Right lobe of liver (tissue), 6 donors: Measurements from ENCODE around the gene KDM3A. TPM values are rescaled to one million over a fixed set of nuclear protein-coding genes. Genes with fewer than 3 reads are reported as not detected.

Source experiments
- ATAC-seq, 4 donors: fragments of 200-7000 bp; cut with Tn5 transposase; one replicate each; pipeline ENCODE4 v1.9.1; 2020; ENCODE audit warnings: mild to moderate bottlenecking in 4 of 4, moderate library complexity in 4 of 4
- DNase-seq, 3 donors: peaks; one replicate each; pipeline ENCODE4 v3.0.0-alpha.2; 2020
- H3K27ac ChIP-seq, 3 donors: fragments of 200-600 bp; one replicate each; pipeline ENCODE4 v1.8.0; 2022
- H3K27me3 ChIP-seq, 2 donors: fragments of 200-600 bp; one replicate each; pipeline ENCODE4 v1.8.0; 2022
- H3K36me3 ChIP-seq, 4 donors: fragments of 200-600 bp; sonication (generic) in 1 of 4; one replicate each; pipeline versions ENCODE4 v1.5.1 to v1.8.0; 2017 to 2022; ENCODE audit warnings: control low read depth in 1 of 4
- H3K4me1 ChIP-seq, 4 donors: fragments of 200-600 bp; sonication (generic) in 1 of 4; one replicate each; pipeline versions ENCODE4 v1.5.1 to v1.8.0; 2017 to 2022; ENCODE audit warnings: control low read depth in 1 of 4
- H3K4me3 ChIP-seq, 3 donors: fragments of 200-600 bp; one replicate each; pipeline ENCODE4 v1.8.0; 2022
- H3K9me3 ChIP-seq, 4 donors: fragments of 200-600 bp; sonication (generic) in 1 of 4; one replicate each; pipeline versions ENCODE4 v1.5.1 to v1.8.0; 2017 to 2022; ENCODE audit warnings: control low read depth in 1 of 4
- POLR2A ChIP-seq: fragments of 450-650 bp; IDR thresholded peaks from one replicate; pipeline ENCODE4 v1.6.1; 2017; ENCODE audit warnings: antibody characterized with exemption, mild to moderate bottlenecking
- WGBS: methylation state at CpG from one replicate; pipeline ENCODE4 v1.1.6; 2018; ENCODE audit warnings: low coverage, low lambda C conversion rate; ENCODE audit not compliant: insufficient coverage; ENCODE audit errors: missing lambda C conversion rate; 5-methylcytosine and 5-hydroxymethylcytosine counted together
- intact Hi-C, 2 donors: fragments of 100-400 bp; cut with DNase I; formaldehyde crosslinking; loops; one replicate each; pipeline versions ENCODE4 v1.11.2 to v1.14.1; 2022
- total RNA-seq, 6 experiments: library from RNA; depleted of rRNA in 2 of 6; stranded (reverse); fragments of >200 nt in 2 of 6; fragmentation: NEBNext Ultra II Directional in 3 of 6; extraction: Animal tissue kit (Norgen Biotek cat#: 25700) in 3 of 6; gene quantifications; one replicate each; pipeline versions ENCODE4 v1.1.0 to v1.2.4, GENCODE V29; 2016 to 2023
- TF ChIP-seq, protein P1 (sequence below), 4 donors: fragments of 200-600 bp in 3 of 4; fragments of 450-650 bp in 1 of 4; IDR thresholded peaks; one replicate each; pipeline versions ENCODE4 v1.5.1 to v1.8.0; 2016 to 2022; ENCODE audit warnings: antibody characterized with exemption in 4 of 4, mild to moderate bottlenecking in 2 of 4
- donor health status: DM: no; HTN: yes; CAD: no.
- donor health status: DM: no; HTN: no; CAD: no.
- donor health status: DM: no; HTN: no; CAD: no.
- donor health status: DM: no; HTN: yes; CAD: no.
- donor health status: DM: no; HTN: yes; CAD: no.

The KDM3A gene
- total RNA-seq, 6 experiments from 2014 or later, result 7.2 to 40.8 (median 13.6) TPM

GRCh38 chr2:86411396-86411795 lies 29.8 kb upstream of the KDM3A start:
- Histone ChIP-seq H3K27me3 (no peaks in the 10 kb centered on the region), H3K9me3 (no peaks in the 10 kb centered on the region), H3K36me3 (no peaks in the 10 kb centered on the region), H3K27ac (no peak overlapping the region), H3K4me1 (no peaks in the 10 kb centered on the region), H3K4me3 (no peak overlapping the region)
- ATAC-seq, result no peak
- 63% methylated on average over 6 of the region's 6 CpGs for WGBS
- TF ChIP-seq POLR2A, result no peak
- TF ChIP-seq, protein P1, sequence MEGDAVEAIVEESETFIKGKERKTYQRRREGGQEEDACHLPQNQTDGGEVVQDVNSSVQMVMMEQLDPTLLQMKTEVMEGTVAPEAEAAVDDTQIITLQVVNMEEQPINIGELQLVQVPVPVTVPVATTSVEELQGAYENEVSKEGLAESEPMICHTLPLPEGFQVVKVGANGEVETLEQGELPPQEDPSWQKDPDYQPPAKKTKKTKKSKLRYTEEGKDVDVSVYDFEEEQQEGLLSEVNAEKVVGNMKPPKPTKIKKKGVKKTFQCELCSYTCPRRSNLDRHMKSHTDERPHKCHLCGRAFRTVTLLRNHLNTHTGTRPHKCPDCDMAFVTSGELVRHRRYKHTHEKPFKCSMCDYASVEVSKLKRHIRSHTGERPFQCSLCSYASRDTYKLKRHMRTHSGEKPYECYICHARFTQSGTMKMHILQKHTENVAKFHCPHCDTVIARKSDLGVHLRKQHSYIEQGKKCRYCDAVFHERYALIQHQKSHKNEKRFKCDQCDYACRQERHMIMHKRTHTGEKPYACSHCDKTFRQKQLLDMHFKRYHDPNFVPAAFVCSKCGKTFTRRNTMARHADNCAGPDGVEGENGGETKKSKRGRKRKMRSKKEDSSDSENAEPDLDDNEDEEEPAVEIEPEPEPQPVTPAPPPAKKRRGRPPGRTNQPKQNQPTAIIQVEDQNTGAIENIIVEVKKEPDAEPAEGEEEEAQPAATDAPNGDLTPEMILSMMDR (IDR thresholded peaks at IDR 0.05), result no peak
- no peak for DNase-seq
- intact Hi-C loops, result no loop called here

GRCh38 chr2:86412007-86412406 lies 29.2 kb upstream of the KDM3A start:
- Histone ChIP-seq H3K27me3 (no peaks in the 10 kb centered on the region), H3K4me3 (no peak overlapping the region), H3K9me3 (no peaks in the 10 kb centered on the region), H3K36me3 (no peaks in the 10 kb centered on the region), H3K27ac (no peak overlapping the region), H3K4me1 (no peaks in the 10 kb centered on the region)
- ATAC-seq (no peak), DNase-seq (no peak)
- TF ChIP-seq, protein P1 (IDR thresholded peaks at IDR 0.05), result no peak
- TF ChIP-seq POLR2A, result no peak
- 26% methylated on average over 3 of the region's 3 CpGs for whole genome bisulfite sequencing
- intact Hi-C loops, result no loop called here

GRCh38 chr2:86413296-86414094 lies 27.7 kb upstream of the KDM3A start:
- no peaks in the 10 kb centered on the region for H3K27me3 ChIP-seq
- H3K4me1 ChIP-seq, result no peaks in the 10 kb centered on the region
- TF ChIP-seq POLR2A, result no peak
- TF ChIP-seq, protein P1 (IDR thresholded peaks at IDR 0.05), result no peak
- intact Hi-C loops, result no loop called here
- WGBS, result 50% methylated on average over 8 of the region's 8 CpGs
- no peaks in the 10 kb centered on the region for H3K36me3 ChIP-seq
- no peak for DNase-seq
- no peaks in the 10 kb centered on the region for H3K9me3 ChIP-seq
- H3K27ac ChIP-seq, result no peak overlapping the region
- ATAC-seq, result no peak
- H3K4me3 ChIP-seq, result no peak overlapping the region

DNA sequence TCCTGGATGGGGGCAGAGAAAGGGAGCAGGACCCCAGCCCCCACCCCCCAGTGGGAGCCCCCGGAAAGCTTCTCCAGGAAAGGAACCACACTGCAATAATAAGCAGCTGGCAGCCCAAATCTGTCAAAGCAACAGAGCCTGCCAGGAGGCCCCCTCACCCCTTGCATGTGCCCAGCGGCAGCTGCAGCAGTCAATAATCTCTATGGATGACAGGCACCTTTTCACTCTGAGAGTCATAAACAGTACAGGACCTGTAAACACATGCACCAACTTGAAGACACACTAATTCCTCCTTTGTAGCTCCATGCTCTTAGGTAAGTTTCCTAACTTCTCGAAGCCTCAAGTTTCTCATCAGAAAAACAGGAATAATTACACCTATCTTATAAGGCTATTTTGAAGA lies 26.2 kb upstream of the KDM3A start:
- no peak overlapping the region for H3K27ac ChIP-seq
- no peaks in the 10 kb centered on the region for H3K9me3 ChIP-seq
- ATAC-seq, result no peak
- DNase-seq, result no peak
- WGBS, result 49% methylated on average over 2 of the region's 3 CpGs
- H3K36me3 ChIP-seq, result no peaks in the 10 kb centered on the region
- H3K27me3 ChIP-seq, result no peaks in the 10 kb centered on the region
- intact Hi-C loops, result no loop called here
- TF ChIP-seq, protein P1 (IDR thresholded peaks at IDR 0.05), result no peak
- no peak for TF ChIP-seq POLR2A
- H3K4me1 ChIP-seq, result no peaks in the 10 kb centered on the region
- H3K4me3 ChIP-seq, result no peak overlapping the region
